Measurements from ENCODE around the gene PWWP2B. TPM values are rescaled to one million over a fixed set of nuclear protein-coding genes. Genes with fewer than 3 reads are reported as not detected.

Gene PWWP2B
- total RNA-seq, 1 donor from 2014 or later: 12.0 TPM

GRCh38 chr10:132408367-132408781 is 11.4 kb downstream of the PWWP2B start:
- no peaks in the 10 kb centered on the region for H3K27me3 ChIP-seq (ENCODE audit: insufficient read depth, low read length)
- H3K79me2 ChIP-seq (ENCODE audit: insufficient read depth, low read length): no peaks in the 10 kb centered on the region
- H3K9me3 ChIP-seq (ENCODE audit: insufficient read depth, low read depth, low read length): no peaks in the 10 kb centered on the region
- Mint-ChIP-seq H3K4me3 (ENCODE audit: unreplicated experiment) (no peak overlapping the region), H3K27ac (ENCODE audit: unreplicated experiment) (peak overlapping the region; percentile 80), H3K4me1 (ENCODE audit: low read depth, unreplicated experiment) (peaks cover 10% of the 10 kb centered on the region), H3K36me3 (ENCODE audit: low read depth, unreplicated experiment) (peaks cover 5% of the 10 kb centered on the region), H3K27me3 (ENCODE audit: low read depth, unreplicated experiment) (no peaks in the 10 kb centered on the region), H3K9me3 (ENCODE audit: unreplicated experiment) (no peaks in the 10 kb centered on the region)
- H3K27ac ChIP-seq (ENCODE audit: low read depth, low read length): no peak overlapping the region
- H2AFZ ChIP-seq (ENCODE audit: low read depth, low read length): peak overlapping the region; percentile 34
- DNase-seq (ENCODE audit: low read depth) (no peak), FAIRE-seq (no peak)
- TF ChIP-seq, protein P1, sequence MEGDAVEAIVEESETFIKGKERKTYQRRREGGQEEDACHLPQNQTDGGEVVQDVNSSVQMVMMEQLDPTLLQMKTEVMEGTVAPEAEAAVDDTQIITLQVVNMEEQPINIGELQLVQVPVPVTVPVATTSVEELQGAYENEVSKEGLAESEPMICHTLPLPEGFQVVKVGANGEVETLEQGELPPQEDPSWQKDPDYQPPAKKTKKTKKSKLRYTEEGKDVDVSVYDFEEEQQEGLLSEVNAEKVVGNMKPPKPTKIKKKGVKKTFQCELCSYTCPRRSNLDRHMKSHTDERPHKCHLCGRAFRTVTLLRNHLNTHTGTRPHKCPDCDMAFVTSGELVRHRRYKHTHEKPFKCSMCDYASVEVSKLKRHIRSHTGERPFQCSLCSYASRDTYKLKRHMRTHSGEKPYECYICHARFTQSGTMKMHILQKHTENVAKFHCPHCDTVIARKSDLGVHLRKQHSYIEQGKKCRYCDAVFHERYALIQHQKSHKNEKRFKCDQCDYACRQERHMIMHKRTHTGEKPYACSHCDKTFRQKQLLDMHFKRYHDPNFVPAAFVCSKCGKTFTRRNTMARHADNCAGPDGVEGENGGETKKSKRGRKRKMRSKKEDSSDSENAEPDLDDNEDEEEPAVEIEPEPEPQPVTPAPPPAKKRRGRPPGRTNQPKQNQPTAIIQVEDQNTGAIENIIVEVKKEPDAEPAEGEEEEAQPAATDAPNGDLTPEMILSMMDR (IDR thresholded peaks at IDR 0.05; ENCODE audit: insufficient read depth, low read depth, low read length): no peak
- no peak for TF ChIP-seq EZH2 (IDR thresholded peaks at IDR 0.05; ENCODE audit: insufficient read depth, low read length)
- H3K36me3 ChIP-seq (ENCODE audit: insufficient read depth, low read length): no peaks in the 10 kb centered on the region
- H3K4me2 ChIP-seq (ENCODE audit: low read length): peak overlapping the region; percentile 22
- no peak overlapping the region for H3K4me3 ChIP-seq (ENCODE audit: insufficient read depth, low read depth, low read length)
- H3K9ac ChIP-seq (ENCODE audit: low read length): no peak overlapping the region
- H4K20me1 ChIP-seq (ENCODE audit: insufficient read depth, low read length): peaks cover 3% of the 10 kb centered on the region
- H3K4me1 ChIP-seq (ENCODE audit: insufficient read depth, low read length): peaks cover 5% of the 10 kb centered on the region

GRCh38 chr10:132408823-132409666 is 12.0 kb downstream of the PWWP2B start:
- Mint-ChIP-seq H3K4me3 (ENCODE audit: unreplicated experiment) (no peak overlapping the region), H3K4me1 (ENCODE audit: low read depth, unreplicated experiment) (peaks cover 10% of the 10 kb centered on the region), H3K27ac (ENCODE audit: unreplicated experiment) (no peak overlapping the region), H3K27me3 (ENCODE audit: low read depth, unreplicated experiment) (no peaks in the 10 kb centered on the region), H3K9me3 (ENCODE audit: unreplicated experiment) (no peaks in the 10 kb centered on the region), H3K36me3 (ENCODE audit: low read depth, unreplicated experiment) (peaks cover 5% of the 10 kb centered on the region)
- H3K27ac ChIP-seq (ENCODE audit: low read depth, low read length): no peak overlapping the region
- H3K9ac ChIP-seq (ENCODE audit: low read length): no peak overlapping the region
- peaks cover 9% of the 10 kb centered on the region for H3K4me1 ChIP-seq (ENCODE audit: insufficient read depth, low read length)
- TF ChIP-seq EZH2 (IDR thresholded peaks at IDR 0.05; ENCODE audit: insufficient read depth, low read length): no peak
- TF ChIP-seq, protein P1 (IDR thresholded peaks at IDR 0.05; ENCODE audit: insufficient read depth, low read depth, low read length): no peak
- DNase-seq (ENCODE audit: low read depth): no peak
- H3K9me3 ChIP-seq (ENCODE audit: insufficient read depth, low read depth, low read length): no peaks in the 10 kb centered on the region
- no peaks in the 10 kb centered on the region for H3K27me3 ChIP-seq (ENCODE audit: insufficient read depth, low read length)
- H3K4me3 ChIP-seq (ENCODE audit: insufficient read depth, low read depth, low read length): no peak overlapping the region
- H4K20me1 ChIP-seq (ENCODE audit: insufficient read depth, low read length): peaks cover 3% of the 10 kb centered on the region
- H3K36me3 ChIP-seq (ENCODE audit: insufficient read depth, low read length): no peaks in the 10 kb centered on the region
- FAIRE-seq: no peak
- H2AFZ ChIP-seq (ENCODE audit: low read depth, low read length): no peak overlapping the region
- no peak overlapping the region for H3K4me2 ChIP-seq (ENCODE audit: low read length)
- no peaks in the 10 kb centered on the region for H3K79me2 ChIP-seq (ENCODE audit: insufficient read depth, low read length)

GRCh38 chr10:132409667-132410028 is 12.6 kb downstream of the PWWP2B start:
- H3K36me3 Mint-ChIP-seq (ENCODE audit: low read depth, unreplicated experiment): peaks cover 5% of the 10 kb centered on the region
- Histone ChIP-seq H3K36me3 (ENCODE audit: insufficient read depth, low read length) (no peaks in the 10 kb centered on the region), H3K4me2 (ENCODE audit: low read length) (no peak overlapping the region), H3K4me3 (ENCODE audit: insufficient read depth, low read depth, low read length) (no peak overlapping the region), H3K27me3 (ENCODE audit: insufficient read depth, low read length) (no peaks in the 10 kb centered on the region), H3K9me3 (ENCODE audit: insufficient read depth, low read depth, low read length) (no peaks in the 10 kb centered on the region), H3K79me2 (ENCODE audit: insufficient read depth, low read length) (no peaks in the 10 kb centered on the region), H3K9ac (ENCODE audit: low read length) (no peak overlapping the region), H3K27ac (ENCODE audit: low read depth, low read length) (no peak overlapping the region), H4K20me1 (ENCODE audit: insufficient read depth, low read length) (peaks cover 3% of the 10 kb centered on the region), H2AFZ (ENCODE audit: low read depth, low read length) (no peak overlapping the region), H3K4me1 (ENCODE audit: insufficient read depth, low read length) (peaks cover 9% of the 10 kb centered on the region)
- peaks cover 11% of the 10 kb centered on the region for H3K4me1 Mint-ChIP-seq (ENCODE audit: low read depth, unreplicated experiment)
- H3K9me3 Mint-ChIP-seq (ENCODE audit: unreplicated experiment): no peaks in the 10 kb centered on the region
- DNase-seq (ENCODE audit: low read depth) (no peak), FAIRE-seq (no peak)
- peak overlapping the region; percentile 18 for H3K27ac Mint-ChIP-seq (ENCODE audit: unreplicated experiment)
- H3K27me3 Mint-ChIP-seq (ENCODE audit: low read depth, unreplicated experiment): no peaks in the 10 kb centered on the region
- no peak overlapping the region for H3K4me3 Mint-ChIP-seq (ENCODE audit: unreplicated experiment)
- no peak for TF ChIP-seq EZH2 (IDR thresholded peaks at IDR 0.05; ENCODE audit: insufficient read depth, low read length)
- TF ChIP-seq, protein P1 (IDR thresholded peaks at IDR 0.05; ENCODE audit: insufficient read depth, low read depth, low read length): no peak
